Suprapubic skin (tissue), 4 donors: Measurements from ENCODE around the gene DBI. TPM values are rescaled to one million over a fixed set of nuclear protein-coding genes. Genes with fewer than 3 reads are reported as not detected.
A peak's percentile ranks its signal among the peaks of the same experiment; 100 is the strongest.

Experiments
- DNase-seq, 2 donors: peaks; one replicate each; pipeline ENCODE4 v3.0.0-alpha.2; 2019; ENCODE audit warnings: low spot score in 2 of 2
- H3K27ac ChIP-seq: fragments of 200-600 bp; sonication (generic); one replicate; pipeline ENCODE4 v1.5.1; 2019
- H3K27me3 ChIP-seq: fragments of 200-600 bp; sonication (generic); one replicate; pipeline ENCODE4 v1.5.1; 2019
- H3K36me3 ChIP-seq: fragments of 200-600 bp; sonication (generic); one replicate; pipeline ENCODE4 v1.5.1; 2019
- H3K4me1 ChIP-seq: fragments of 200-600 bp; sonication (generic); one replicate; pipeline ENCODE4 v1.5.1; 2019
- H3K4me3 ChIP-seq: fragments of 200-600 bp; sonication (generic); one replicate; pipeline ENCODE4 v1.5.1; 2019; ENCODE audit warnings: mild to moderate bottlenecking
- H3K9me3 ChIP-seq: fragments of 200-600 bp; sonication (generic); one replicate; pipeline ENCODE4 v1.5.1; 2019
- EP300 ChIP-seq: sonication (generic); formaldehyde crosslinking; IDR thresholded peaks from one replicate; pipeline ENCODE4 v1.6.1; 2017; ENCODE audit warnings: antibody characterized with exemption
- POLR2A ChIP-seq, 2 donors: fragments of 450-650 bp; IDR thresholded peaks; one replicate each; pipeline ENCODE4 v1.6.1; 2017; ENCODE audit warnings: antibody characterized with exemption in 2 of 2, mild to moderate bottlenecking in 2 of 2, moderate library complexity in 2 of 2
- POLR2AphosphoS5 ChIP-seq, 3 donors: sonication (generic); formaldehyde crosslinking; IDR thresholded peaks; one replicate each; pipeline ENCODE4 v1.6.1; 2017; ENCODE audit warnings: antibody characterized with exemption in 3 of 3
- WGBS: methylation state at CpG from one replicate; pipeline ENCODE4 v1.1.5; 2018; 5-methylcytosine and 5-hydroxymethylcytosine counted together
- total RNA-seq, 4 donors: library from RNA; depleted of rRNA; stranded (reverse); fragments of >200 nt; gene quantifications; one replicate each; pipeline ENCODE4 v1.1.0, GENCODE V29; 2016
- TF ChIP-seq, protein P1 (sequence below), 2 donors: fragments of 200-600 bp in 1 of 2; fragments of 450-650 bp in 1 of 2; sonication (generic) in 1 of 2; IDR thresholded peaks; one replicate each; pipeline ENCODE4 v1.5.1; 2016 to 2019; ENCODE audit warnings: antibody characterized with exemption in 2 of 2, mild to moderate bottlenecking in 1 of 2, moderate library complexity in 1 of 2

Gene DBI
- total RNA-seq, 4 donors from 2014 or later, result 242 to 376 (median 273) TPM

DNA sequence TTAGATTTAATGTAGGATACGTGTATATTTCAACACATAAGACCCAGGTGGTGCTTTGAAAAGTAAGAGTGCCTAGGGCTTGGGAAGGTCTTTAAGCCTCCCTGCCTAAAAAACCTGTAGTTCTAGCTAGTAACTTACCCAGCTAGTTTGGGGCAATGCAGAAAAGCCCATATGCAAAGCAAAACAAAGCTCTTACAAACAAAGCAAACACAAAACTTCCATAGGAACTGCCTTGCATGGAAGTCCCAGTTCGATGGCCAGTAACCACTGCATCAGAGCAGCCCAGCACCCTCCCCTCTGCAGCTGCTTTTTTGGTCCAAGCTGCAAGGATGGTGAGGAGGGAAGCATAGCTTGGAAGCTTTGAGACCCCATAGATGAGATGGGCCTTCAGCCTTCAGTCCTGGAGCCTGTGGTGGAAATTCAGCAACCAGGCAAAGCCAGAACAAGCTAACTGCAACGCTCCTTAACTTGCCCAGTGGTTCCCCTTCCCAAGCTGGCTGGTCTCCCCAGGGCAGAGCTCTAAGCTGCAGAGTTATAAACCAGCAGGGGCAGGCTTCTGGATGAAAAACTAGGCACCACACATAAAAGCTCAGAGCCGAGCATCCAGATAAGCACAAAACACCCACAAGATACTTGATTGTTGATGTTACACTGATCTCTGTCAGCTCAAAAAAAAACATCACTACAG, 16.3 kb upstream of the DBI start:
- no peak for TF ChIP-seq EP300
- TF ChIP-seq POLR2A (IDR thresholded peaks at IDR 0.05), result no peak
- TF ChIP-seq, protein P1, sequence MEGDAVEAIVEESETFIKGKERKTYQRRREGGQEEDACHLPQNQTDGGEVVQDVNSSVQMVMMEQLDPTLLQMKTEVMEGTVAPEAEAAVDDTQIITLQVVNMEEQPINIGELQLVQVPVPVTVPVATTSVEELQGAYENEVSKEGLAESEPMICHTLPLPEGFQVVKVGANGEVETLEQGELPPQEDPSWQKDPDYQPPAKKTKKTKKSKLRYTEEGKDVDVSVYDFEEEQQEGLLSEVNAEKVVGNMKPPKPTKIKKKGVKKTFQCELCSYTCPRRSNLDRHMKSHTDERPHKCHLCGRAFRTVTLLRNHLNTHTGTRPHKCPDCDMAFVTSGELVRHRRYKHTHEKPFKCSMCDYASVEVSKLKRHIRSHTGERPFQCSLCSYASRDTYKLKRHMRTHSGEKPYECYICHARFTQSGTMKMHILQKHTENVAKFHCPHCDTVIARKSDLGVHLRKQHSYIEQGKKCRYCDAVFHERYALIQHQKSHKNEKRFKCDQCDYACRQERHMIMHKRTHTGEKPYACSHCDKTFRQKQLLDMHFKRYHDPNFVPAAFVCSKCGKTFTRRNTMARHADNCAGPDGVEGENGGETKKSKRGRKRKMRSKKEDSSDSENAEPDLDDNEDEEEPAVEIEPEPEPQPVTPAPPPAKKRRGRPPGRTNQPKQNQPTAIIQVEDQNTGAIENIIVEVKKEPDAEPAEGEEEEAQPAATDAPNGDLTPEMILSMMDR (IDR thresholded peaks at IDR 0.05), result no peak
- no peak for TF ChIP-seq POLR2AphosphoS5 (IDR thresholded peaks at IDR 0.05)
- Histone ChIP-seq H3K27ac (peak overlapping the region; percentile 84), H3K4me1 (peaks cover 29% of the 10 kb centered on the region), H3K27me3 (no peaks in the 10 kb centered on the region), H3K4me3 (no peak overlapping the region), H3K9me3 (no peaks in the 10 kb centered on the region), H3K36me3 (no peaks in the 10 kb centered on the region)
- DNase-seq, result no peak
- WGBS, result 48% methylated on average over 3 of the region's 4 CpGs

DNA sequence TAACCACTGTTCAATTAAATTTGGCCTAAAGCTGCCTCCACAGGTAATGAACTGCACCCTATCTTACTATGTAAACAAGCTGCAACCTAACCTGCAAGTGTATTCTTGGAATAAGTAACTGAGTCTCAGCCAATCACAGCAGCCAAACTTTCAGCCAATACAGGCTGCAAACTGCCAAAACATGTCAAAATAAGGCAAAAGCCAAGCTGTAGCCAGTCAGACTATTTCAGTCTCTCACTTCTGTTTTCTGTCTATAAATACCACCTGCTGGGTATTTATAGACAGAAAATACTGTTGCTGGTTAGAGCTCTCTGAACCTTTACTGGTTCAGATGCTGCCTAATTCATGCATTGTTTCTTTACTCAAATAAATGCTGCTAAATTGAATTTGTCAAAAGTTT, 14.4 kb upstream of the DBI start:
- no peaks in the 10 kb centered on the region for H3K36me3 ChIP-seq
- TF ChIP-seq POLR2A (IDR thresholded peaks at IDR 0.05), result no peak

DNA sequence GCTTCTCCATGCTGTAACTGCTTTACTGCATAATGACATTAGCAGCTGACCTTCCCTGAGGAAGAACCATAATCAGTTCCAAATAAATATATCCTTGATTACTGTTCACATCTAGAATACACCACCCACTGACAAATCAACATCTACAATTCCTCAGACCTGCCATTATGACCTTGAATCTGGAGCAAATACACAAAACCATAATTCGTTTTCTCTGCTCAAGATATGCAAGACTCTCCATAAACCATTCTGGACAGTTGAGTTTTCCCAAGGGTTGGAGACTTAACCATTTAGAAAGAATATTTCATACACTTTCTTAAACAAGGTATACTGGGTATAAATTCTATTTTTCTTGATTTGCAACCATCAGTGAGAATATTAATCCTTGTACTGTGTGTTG, 11.9 kb upstream of the DBI start:
- peaks cover 19% of the 10 kb centered on the region for H3K4me1 ChIP-seq
- no peaks in the 10 kb centered on the region for H3K27me3 ChIP-seq
- H3K27ac ChIP-seq, result no peak overlapping the region
- TF ChIP-seq POLR2AphosphoS5 (IDR thresholded peaks at IDR 0.05) (no peak), EP300 (no peak)
- TF ChIP-seq, protein P1 (IDR thresholded peaks at IDR 0.05), result no peak
- H3K36me3 ChIP-seq, result no peaks in the 10 kb centered on the region
- WGBS, result 71% methylated on average over 1 of the region's 1 CpG
- DNase-seq, result no peak
- H3K9me3 ChIP-seq, result no peaks in the 10 kb centered on the region
- no peak overlapping the region for H3K4me3 ChIP-seq

More for the DNA sequence above, 14.4 kb upstream of the DBI start:
- Histone ChIP-seq H3K9me3 (no peaks in the 10 kb centered on the region), H3K4me1 (peaks cover 28% of the 10 kb centered on the region), H3K4me3 (no peak overlapping the region), H3K27ac (no peak overlapping the region), H3K27me3 (no peaks in the 10 kb centered on the region)
- DNase-seq, result no peak

DNA sequence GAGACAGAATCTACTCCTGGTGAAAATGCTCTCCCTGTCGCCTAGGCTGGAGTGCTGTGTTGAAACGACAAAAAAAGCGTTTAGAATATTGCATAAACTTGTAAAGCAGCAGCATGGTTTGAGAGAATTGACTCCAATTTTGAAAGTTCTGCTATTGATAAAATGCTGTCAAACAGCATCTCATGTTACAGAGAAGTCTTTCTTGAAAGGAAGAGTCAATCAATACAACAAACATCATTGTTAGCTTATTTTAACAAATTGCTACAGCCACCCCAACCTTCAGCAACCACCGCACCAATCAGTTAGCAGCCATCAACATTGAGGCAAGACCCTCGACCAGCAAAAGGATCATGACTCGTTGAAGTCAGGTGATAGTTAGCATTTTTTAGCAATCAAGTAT, 7.0 kb upstream of the DBI start:
- Histone ChIP-seq H3K9me3 (no peaks in the 10 kb centered on the region), H3K27ac (no peak overlapping the region), H3K4me3 (no peak overlapping the region), H3K4me1 (peaks cover 1% of the 10 kb centered on the region), H3K36me3 (no peaks in the 10 kb centered on the region), H3K27me3 (no peaks in the 10 kb centered on the region)
- WGBS, result 93% methylated on average over 6 of the region's 6 CpGs
- no peak for DNase-seq
- no peak for TF ChIP-seq EP300
- no peak for TF ChIP-seq POLR2AphosphoS5 (IDR thresholded peaks at IDR 0.05)
- TF ChIP-seq POLR2A (IDR thresholded peaks at IDR 0.05), result no peak
- TF ChIP-seq, protein P1 (IDR thresholded peaks at IDR 0.05), result no peak

DNA sequence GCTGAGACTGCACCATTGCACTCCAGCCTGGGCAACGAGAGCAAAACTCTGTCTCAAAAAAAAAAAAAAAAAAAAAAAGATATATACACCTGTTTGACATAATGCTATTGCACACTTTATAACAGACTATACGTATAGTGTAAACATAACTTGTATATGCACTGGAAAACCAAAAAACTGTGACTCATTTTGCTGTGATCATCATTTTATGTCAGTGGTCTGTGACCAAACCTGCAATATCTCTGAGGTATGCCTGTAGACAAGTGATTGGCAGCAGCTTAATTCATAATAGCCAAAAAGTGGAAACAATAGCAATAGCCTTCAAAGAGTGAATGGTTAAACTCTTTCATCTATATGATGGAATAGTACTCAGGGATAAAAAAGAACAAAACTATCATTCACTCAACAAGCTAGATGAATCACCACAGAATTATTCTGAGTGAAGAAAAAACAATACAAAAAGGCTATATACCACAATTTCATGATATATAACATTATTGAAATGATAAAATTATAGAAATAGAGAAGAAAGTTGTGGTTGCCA, 6.3 kb upstream of the DBI start:
- no peaks in the 10 kb centered on the region for H3K9me3 ChIP-seq
- DNase-seq, result no peak
- no peak overlapping the region for H3K4me3 ChIP-seq
- no peaks in the 10 kb centered on the region for H3K36me3 ChIP-seq
- TF ChIP-seq EP300 (no peak), POLR2AphosphoS5 (IDR thresholded peaks at IDR 0.05) (no peak), POLR2A (IDR thresholded peaks at IDR 0.05) (no peak)
- TF ChIP-seq, protein P1 (IDR thresholded peaks at IDR 0.05), result no peak
- 96% methylated on average over 2 of the region's 2 CpGs for WGBS
- H3K27ac ChIP-seq, result no peak overlapping the region
- H3K4me1 ChIP-seq, result peaks cover 8% of the 10 kb centered on the region
- no peaks in the 10 kb centered on the region for H3K27me3 ChIP-seq
